Neural cell (in vitro differentiated cells): Measurements from ENCODE around the gene CRTAP.

Experiments
- EP300 ChIP-seq: fragments of 450-650 bp; conservative IDR thresholded peaks from 2 replicates; pipeline ENCODE4 v1.6.1; 2014; ENCODE audit warnings: antibody characterized with exemption, mild to moderate bottlenecking, moderate library complexity; ENCODE audit not compliant: poor library complexity, severe bottlenecking
- MXI1 ChIP-seq: fragments of 450-650 bp; conservative IDR thresholded peaks from 2 replicates; pipeline ENCODE4 v1.6.1; 2014; ENCODE audit warnings: antibody characterized with exemption, mild to moderate bottlenecking; ENCODE audit not compliant: poor library complexity, severe bottlenecking
- POLR2AphosphoS5 ChIP-seq: IDR thresholded peaks from 2 replicates; pipeline ENCODE4 v1.6.1; 2012
- TF ChIP-seq, protein P1 (sequence below): fragments of 450-650 bp; IDR thresholded peaks from 2 replicates; pipeline ENCODE4 v1.5.1; 2014; ENCODE audit warnings: antibody characterized with exemption, mild to moderate bottlenecking, moderate library complexity; ENCODE audit not compliant: poor library complexity, severe bottlenecking

DNA sequence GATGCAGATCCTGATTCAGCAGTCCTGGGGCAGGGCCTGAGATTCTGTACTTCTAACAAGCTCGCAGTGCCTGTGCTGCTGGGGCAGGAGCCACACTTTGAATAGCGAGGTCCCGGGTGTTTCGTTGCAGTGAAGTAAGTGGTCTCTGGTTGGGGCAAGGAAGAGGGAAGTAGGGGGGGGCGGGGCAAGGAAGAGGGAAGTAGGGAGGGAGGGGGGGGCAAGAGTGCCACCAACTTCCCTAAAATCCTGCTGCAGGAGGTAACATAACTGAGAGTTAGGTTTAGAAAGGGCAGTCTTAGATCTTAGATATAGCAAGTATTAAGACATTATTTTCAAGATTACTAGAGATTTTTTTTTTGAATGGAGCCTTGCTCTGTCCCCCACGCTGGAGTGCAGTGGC, 35.5 kb downstream of the CRTAP start:
- TF ChIP-seq, protein P1, sequence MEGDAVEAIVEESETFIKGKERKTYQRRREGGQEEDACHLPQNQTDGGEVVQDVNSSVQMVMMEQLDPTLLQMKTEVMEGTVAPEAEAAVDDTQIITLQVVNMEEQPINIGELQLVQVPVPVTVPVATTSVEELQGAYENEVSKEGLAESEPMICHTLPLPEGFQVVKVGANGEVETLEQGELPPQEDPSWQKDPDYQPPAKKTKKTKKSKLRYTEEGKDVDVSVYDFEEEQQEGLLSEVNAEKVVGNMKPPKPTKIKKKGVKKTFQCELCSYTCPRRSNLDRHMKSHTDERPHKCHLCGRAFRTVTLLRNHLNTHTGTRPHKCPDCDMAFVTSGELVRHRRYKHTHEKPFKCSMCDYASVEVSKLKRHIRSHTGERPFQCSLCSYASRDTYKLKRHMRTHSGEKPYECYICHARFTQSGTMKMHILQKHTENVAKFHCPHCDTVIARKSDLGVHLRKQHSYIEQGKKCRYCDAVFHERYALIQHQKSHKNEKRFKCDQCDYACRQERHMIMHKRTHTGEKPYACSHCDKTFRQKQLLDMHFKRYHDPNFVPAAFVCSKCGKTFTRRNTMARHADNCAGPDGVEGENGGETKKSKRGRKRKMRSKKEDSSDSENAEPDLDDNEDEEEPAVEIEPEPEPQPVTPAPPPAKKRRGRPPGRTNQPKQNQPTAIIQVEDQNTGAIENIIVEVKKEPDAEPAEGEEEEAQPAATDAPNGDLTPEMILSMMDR = no peak
- no peak for TF ChIP-seq POLR2AphosphoS5
- TF ChIP-seq MXI1 = no peak
- TF ChIP-seq EP300 = no peak
